PFSK-1 (cell line): Measurements from ENCODE around the gene ARHGEF4.

Source experiments
- FOXP2 ChIP-seq: optimal IDR thresholded peaks from 2 replicates; pipeline ENCODE3; 2011; ENCODE audit warnings: borderline replicate concordance, control low read depth, inconsistent platforms; ENCODE audit not compliant: insufficient read depth; ENCODE audit errors: extremely low read length, extremely low read depth
- POLR2AphosphoS5 ChIP-seq: IDR thresholded peaks from 2 replicates; pipeline ENCODE4 v1.6.1; 2012; ENCODE audit warnings: low read depth, mild to moderate bottlenecking, control low read depth, low read length, moderate library complexity
- REST ChIP-seq, 2 experiments: IDR thresholded peaks; 2 replicates each; pipeline versions ENCODE4 v1.6.1 to v1.8.0; 2011 to 2012; ENCODE audit warnings: low read depth in 2 of 2, low read length in 2 of 2, control low read depth in 1 of 2, inconsistent platforms in 1 of 2, mild to moderate bottlenecking in 1 of 2, moderate library complexity in 1 of 2; ENCODE audit not compliant: insufficient read depth in 1 of 2
- SIN3A ChIP-seq: IDR thresholded peaks from 2 replicates; pipeline ENCODE4 v1.6.1; 2012; ENCODE audit warnings: mild to moderate bottlenecking, low read length, moderate library complexity, borderline replicate concordance; ENCODE audit not compliant: insufficient read depth
- TAF1 ChIP-seq: IDR thresholded peaks from 2 replicates; pipeline ENCODE4 v1.6.1; 2012; ENCODE audit warnings: low read length, control low read depth, borderline replicate concordance; ENCODE audit not compliant: insufficient read depth

- TF ChIP-seq POLR2AphosphoS5: no peak
- TF ChIP-seq FOXP2: no peak
- TF ChIP-seq SIN3A: no peak
- TF ChIP-seq REST (IDR thresholded peaks at IDR 0.05; ENCODE audit: insufficient read depth in 1 of 2, low read depth in 2 of 2, low read length in 2 of 2): no peak
- no peak for TF ChIP-seq TAF1
Observed at GRCh38 chr2:130795431-130795830, 41.3 kb upstream of the ARHGEF4 start.
